ENCODE data around the gene AP3B1.

DNA sequence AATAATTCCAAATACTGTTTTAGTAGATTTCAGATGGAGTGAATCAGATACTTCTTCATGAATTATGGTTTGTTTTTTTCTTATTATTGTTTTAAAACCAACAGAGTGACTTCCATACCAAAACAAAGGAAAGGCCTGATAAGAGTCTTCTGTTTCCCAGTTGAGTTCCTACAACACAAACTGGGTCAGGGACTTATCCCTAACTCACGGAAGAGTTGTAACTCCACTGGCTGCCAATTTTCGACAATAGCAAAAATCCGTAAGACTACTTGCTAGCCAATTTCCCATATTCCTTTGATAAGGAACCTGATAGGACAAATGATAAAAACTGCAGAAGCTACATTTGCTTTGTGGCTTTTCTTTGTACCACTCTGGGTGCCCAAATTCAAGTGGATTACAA lies 219.2 kb downstream of the AP3B1 start:
- TF ChIP-seq, protein P1, sequence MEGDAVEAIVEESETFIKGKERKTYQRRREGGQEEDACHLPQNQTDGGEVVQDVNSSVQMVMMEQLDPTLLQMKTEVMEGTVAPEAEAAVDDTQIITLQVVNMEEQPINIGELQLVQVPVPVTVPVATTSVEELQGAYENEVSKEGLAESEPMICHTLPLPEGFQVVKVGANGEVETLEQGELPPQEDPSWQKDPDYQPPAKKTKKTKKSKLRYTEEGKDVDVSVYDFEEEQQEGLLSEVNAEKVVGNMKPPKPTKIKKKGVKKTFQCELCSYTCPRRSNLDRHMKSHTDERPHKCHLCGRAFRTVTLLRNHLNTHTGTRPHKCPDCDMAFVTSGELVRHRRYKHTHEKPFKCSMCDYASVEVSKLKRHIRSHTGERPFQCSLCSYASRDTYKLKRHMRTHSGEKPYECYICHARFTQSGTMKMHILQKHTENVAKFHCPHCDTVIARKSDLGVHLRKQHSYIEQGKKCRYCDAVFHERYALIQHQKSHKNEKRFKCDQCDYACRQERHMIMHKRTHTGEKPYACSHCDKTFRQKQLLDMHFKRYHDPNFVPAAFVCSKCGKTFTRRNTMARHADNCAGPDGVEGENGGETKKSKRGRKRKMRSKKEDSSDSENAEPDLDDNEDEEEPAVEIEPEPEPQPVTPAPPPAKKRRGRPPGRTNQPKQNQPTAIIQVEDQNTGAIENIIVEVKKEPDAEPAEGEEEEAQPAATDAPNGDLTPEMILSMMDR (IDR thresholded peaks at IDR 0.05): no peak
- no peak for TF ChIP-seq POLR2AphosphoS5 (IDR thresholded peaks at IDR 0.05)
- no peak for TF ChIP-seq EP300 (IDR thresholded peaks at IDR 0.05)
- no peak for TF ChIP-seq POLR2A (IDR thresholded peaks at IDR 0.05; ENCODE audit: low read depth)
